Ectodermal cell (in vitro differentiated cells): ENCODE measurements around the gene ROR1.

ENCODE experiments used
- H3K27ac ChIP-seq: 2 replicates; pipeline ENCODE4 v1.7.0; 2013; ENCODE audit warnings: mild to moderate bottlenecking, low read depth, low read length; ENCODE audit not compliant: insufficient read depth, poor library complexity, severe bottlenecking
- H3K27me3 ChIP-seq: 2 replicates; pipeline ENCODE4 v1.7.0; 2013; ENCODE audit warnings: mild to moderate bottlenecking, low read length; ENCODE audit not compliant: insufficient read depth, control insufficient read depth, poor library complexity, severe bottlenecking
- H3K36me3 ChIP-seq: one replicate; pipeline ENCODE4 v1.7.0; 2013; ENCODE audit warnings: low read length; ENCODE audit not compliant: control insufficient read depth, insufficient read depth
- H3K4me1 ChIP-seq: one replicate; pipeline ENCODE4 v1.7.0; 2013; ENCODE audit warnings: low read length; ENCODE audit not compliant: control insufficient read depth, insufficient read depth
- H3K4me3 ChIP-seq: 2 replicates; pipeline ENCODE4 v1.7.0; 2013; ENCODE audit warnings: low read depth, low read length, control low read depth; ENCODE audit not compliant: insufficient read depth
- H3K9me3 ChIP-seq: 2 replicates; pipeline ENCODE4 v1.7.0; 2013; ENCODE audit warnings: mild to moderate bottlenecking, low read length, moderate library complexity; ENCODE audit not compliant: control insufficient read depth
- WGBS, 2 experiments: methylation state at CpG; one replicate each; pipeline ENCODE4 v1.1.7; 2013; ENCODE audit warnings: missing lambda C conversion rate in 2 of 2; 5-methylcytosine and 5-hydroxymethylcytosine counted together

The ROR1 gene

DNA sequence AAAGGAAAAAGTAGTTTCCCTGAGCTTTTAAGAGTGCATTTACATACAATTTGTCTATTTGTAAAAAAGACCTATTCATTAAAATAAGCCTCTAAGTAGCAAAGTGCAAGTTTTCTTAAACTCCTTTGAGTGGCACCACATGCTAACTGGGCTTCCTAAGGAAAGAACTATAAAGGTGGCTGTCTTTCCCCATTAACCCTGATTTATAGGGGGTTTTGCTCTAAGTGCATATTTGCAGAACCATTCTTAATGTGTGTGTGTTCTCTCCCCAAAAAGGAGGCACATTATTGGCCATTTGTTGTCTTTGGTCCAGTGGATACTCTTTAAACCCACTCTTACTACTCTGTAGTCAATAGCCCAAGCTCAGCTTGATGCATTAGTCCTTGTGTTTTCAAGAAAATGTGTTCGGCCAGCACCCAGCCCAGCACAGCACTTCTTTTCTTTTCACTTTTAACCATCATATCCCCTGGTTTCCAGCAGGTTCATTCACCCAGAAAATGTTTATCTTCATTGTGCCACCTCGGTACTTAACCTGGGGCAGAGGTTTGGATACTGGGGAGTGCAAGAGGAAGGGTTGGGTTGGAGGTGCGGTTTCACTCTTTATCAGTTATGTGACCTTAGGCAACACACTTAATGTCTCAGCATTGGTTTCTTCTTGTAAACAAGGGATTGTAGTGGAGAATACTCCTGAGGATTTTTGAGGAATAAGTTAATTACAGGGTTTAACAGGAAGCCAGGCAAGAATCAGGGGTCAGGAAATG is 267.7 kb downstream of the ROR1 start:
- Histone ChIP-seq H3K27ac (no peak overlapping the region), H3K4me1 (peaks cover 50% of the 10 kb centered on the region), H3K4me3 (no peak overlapping the region), H3K9me3 (no peaks in the 10 kb centered on the region), H3K27me3 (no peaks in the 10 kb centered on the region), H3K36me3 (no peaks in the 10 kb centered on the region)
- 74 to 79% methylated on average over 3 of the region's 3 CpGs for WGBS, 2 experiments

DNA sequence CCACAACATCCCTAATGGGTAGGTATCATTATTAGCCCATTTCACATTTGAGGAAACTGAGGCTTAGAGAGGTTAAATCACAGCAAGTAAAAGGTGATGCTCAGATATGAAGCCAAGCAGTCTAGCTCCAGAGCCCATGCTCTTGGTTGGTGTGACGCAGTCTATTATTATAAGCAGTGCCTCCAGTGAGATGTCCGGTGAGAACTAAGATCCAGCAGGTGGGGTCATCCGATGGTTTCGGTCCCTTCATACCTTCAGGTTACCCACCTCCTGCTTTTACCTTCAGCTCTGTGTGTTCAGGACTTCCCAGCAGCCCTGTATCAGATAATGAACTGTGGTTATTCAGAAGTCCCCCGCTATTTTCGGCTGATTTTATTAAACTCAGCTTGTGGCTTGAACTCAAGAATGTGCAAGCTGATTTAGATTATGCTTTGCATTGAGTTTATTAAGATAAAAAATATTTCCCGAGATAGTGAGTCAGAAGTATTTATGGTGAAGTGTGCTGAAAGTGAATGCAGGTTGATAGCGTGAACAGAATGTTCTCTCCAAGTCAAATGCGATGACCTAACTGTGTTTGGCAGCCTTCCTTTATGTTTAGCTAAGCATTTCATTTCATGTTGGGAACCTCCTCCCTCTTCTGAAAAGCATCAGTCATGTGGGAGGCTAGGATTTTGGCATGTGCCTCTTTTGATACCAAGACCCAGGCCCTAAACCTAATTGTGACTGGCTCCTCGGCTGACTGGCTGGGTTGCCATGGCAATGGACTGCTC is 268.7 kb downstream of the ROR1 start:
- Histone ChIP-seq H3K36me3 (no peaks in the 10 kb centered on the region), H3K4me3 (no peak overlapping the region), H3K4me1 (peaks cover 54% of the 10 kb centered on the region), H3K9me3 (no peaks in the 10 kb centered on the region), H3K27ac (no peak overlapping the region), H3K27me3 (no peaks in the 10 kb centered on the region)
- 84 to 85% methylated on average over 10 of the region's 10 CpGs for WGBS, 2 experiments

DNA sequence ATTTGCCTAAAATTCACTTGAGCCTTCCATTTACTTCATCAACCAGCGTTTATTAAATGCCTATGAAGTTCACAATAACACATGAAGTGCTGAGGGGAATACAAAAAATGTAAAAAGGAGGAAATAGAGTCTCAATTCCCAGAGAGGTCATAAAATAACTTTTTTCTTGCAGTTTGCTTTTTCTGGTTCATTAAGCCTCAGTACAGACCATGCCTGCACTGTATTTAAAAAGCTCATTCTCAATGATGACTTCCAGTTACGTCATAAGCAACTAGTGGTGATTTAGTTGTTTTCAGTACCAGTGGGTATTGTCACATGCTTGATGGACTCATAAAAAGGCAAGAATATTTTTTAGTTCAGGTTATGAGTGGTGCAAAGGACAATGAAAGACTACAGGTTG is 269.5 kb downstream of the ROR1 start:
- no peak overlapping the region for H3K27ac ChIP-seq
- H3K4me1 ChIP-seq, result peaks cover 47% of the 10 kb centered on the region
- no peaks in the 10 kb centered on the region for H3K36me3 ChIP-seq
- H3K9me3 ChIP-seq, result no peaks in the 10 kb centered on the region
- no peak overlapping the region for H3K4me3 ChIP-seq
- 92 to 98% methylated on average over 1 to 2 of the region's 2 CpGs for WGBS, 2 experiments
- no peaks in the 10 kb centered on the region for H3K27me3 ChIP-seq

DNA sequence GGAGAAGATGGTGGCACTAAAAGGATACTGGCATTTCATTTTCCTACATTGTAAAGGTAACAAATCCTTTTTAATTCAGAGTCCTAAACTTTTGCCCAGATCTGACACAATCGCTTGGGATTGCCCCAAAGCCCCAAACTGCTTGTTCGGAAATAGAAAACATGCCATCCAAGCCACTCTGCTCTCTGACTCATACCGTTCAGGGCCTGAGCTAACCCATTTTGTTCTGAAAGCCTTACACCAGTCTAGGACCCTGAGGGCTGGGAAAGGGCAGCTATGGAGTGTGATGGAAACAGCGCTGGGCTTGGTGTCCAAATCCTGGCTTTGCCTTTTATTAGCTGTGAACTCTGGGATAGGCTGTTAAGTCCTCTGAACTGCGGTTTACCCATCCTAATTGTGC is 270.2 kb downstream of the ROR1 start:
- H3K9me3 ChIP-seq, result no peaks in the 10 kb centered on the region
- no peaks in the 10 kb centered on the region for H3K36me3 ChIP-seq
- H3K4me1 ChIP-seq, result peaks cover 41% of the 10 kb centered on the region
- H3K27me3 ChIP-seq, result no peaks in the 10 kb centered on the region
- WGBS, 2 experiments, result 89 to 90% methylated on average over 5 of the region's 5 CpGs
- H3K4me3 ChIP-seq, result no peak overlapping the region
- no peak overlapping the region for H3K27ac ChIP-seq

DNA sequence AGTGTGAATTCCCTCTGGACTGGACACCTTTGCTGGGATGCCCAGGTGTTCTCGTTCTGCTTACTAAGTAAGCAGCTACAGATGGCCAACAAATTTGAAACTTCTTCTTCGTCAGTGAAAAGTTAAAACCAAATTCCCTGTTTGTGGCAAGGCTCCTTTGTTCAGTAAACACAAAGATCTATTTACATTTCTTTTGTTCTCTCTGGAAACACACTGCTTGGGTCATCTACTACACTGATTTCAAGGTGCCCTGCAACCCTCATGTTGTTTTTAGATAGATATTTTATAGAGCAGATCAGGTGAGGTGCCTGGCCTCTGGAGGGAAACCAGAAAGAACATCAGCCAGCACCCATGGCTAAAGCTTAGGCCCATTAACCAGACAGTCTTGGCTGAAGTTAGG is 272.4 kb downstream of the ROR1 start:
- H3K27ac ChIP-seq, result no peak overlapping the region
- WGBS, 2 experiments, result 54 to 57% methylated on average over 2 of the region's 2 CpGs

GRCh38 chr1:64046891-64047290 is 273.1 kb downstream of the ROR1 start:
- no peaks in the 10 kb centered on the region for H3K9me3 ChIP-seq
- H3K36me3 ChIP-seq, result no peaks in the 10 kb centered on the region
- H3K27me3 ChIP-seq, result no peaks in the 10 kb centered on the region
- H3K4me3 ChIP-seq, result no peak overlapping the region
- H3K27ac ChIP-seq, result no peak overlapping the region
- peaks cover 26% of the 10 kb centered on the region for H3K4me1 ChIP-seq

More for the DNA sequence above, 272.4 kb downstream of the ROR1 start:
- Histone ChIP-seq H3K9me3 (no peaks in the 10 kb centered on the region), H3K36me3 (no peaks in the 10 kb centered on the region), H3K4me3 (no peak overlapping the region), H3K27me3 (no peaks in the 10 kb centered on the region), H3K4me1 (peaks cover 29% of the 10 kb centered on the region)

- no peaks in the 10 kb centered on the region for H3K27me3 ChIP-seq
- H3K36me3 ChIP-seq, result no peaks in the 10 kb centered on the region
- H3K4me3 ChIP-seq, result no peak overlapping the region
- H3K27ac ChIP-seq, result no peak overlapping the region
- H3K4me1 ChIP-seq, result peaks cover 22% of the 10 kb centered on the region
- WGBS, 2 experiments, result 89 to 100% methylated on average over 1 of the region's 1 CpG
- H3K9me3 ChIP-seq, result no peaks in the 10 kb centered on the region
These were observed 273.8 kb downstream of the ROR1 start for GRCh38 chr1:64047549-64047996.

DNA sequence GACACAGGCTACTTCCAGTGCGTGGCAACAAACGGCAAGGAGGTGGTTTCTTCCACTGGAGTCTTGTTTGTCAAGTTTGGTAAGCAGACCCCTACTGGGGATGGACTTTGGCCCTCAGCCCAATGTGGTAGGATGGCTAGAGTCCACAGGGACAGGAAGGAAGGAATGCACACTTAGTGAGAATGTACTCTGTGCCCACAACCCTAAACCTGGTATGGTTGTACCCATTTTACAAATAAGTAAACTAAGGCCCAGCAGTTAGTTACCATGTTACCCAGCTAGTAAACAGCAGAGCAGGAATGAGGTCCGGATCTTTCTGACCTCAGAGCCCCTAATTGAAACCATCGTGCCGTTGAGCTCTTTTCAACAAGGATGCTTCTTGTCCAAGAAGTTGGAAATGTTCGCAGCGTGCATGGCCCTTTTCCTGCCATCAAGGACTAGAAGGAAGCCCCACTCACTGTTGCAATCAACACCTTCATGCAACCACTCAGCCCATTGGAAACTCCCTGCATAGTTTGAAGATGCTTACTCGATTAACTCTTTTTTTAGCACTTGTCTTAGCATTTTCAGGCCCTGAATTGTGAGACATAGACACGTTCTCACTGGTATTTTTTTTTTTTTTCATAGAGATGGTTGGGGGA is 276.2 kb downstream of the ROR1 start:
- Histone ChIP-seq H3K36me3 (no peaks in the 10 kb centered on the region), H3K9me3 (no peaks in the 10 kb centered on the region), H3K27me3 (no peaks in the 10 kb centered on the region), H3K27ac (no peak overlapping the region), H3K4me3 (no peak overlapping the region), H3K4me1 (peaks cover 17% of the 10 kb centered on the region)
- 94 to 97% methylated on average over 8 to 9 of the region's 9 CpGs for WGBS, 2 experiments

- Histone ChIP-seq H3K9me3 (no peaks in the 10 kb centered on the region), H3K4me1 (peaks cover 14% of the 10 kb centered on the region), H3K36me3 (no peaks in the 10 kb centered on the region), H3K27ac (no peak overlapping the region), H3K4me3 (no peak overlapping the region), H3K27me3 (no peaks in the 10 kb centered on the region)
- 95% methylated on average over 2 of the region's 2 CpGs for WGBS, 2 experiments
These were observed 276.8 kb downstream of the ROR1 start for GRCh38 chr1:64050601-64051000.

- Histone ChIP-seq H3K27ac (no peak overlapping the region), H3K4me1 (peaks cover 2% of the 10 kb centered on the region), H3K36me3 (no peaks in the 10 kb centered on the region), H3K9me3 (no peaks in the 10 kb centered on the region), H3K27me3 (no peaks in the 10 kb centered on the region), H3K4me3 (no peak overlapping the region)
These were observed 278.0 kb downstream of the ROR1 start for GRCh38 chr1:64051796-64052195.
